Liver (tissue), 9 donors: ENCODE data around the gene GDPD5. TPM values are rescaled to one million over a fixed set of nuclear protein-coding genes. Genes with fewer than 3 reads are reported as not detected.

Experiments
- DNase-seq: peaks from one replicate; pipeline ENCODE4 v3.0.0-alpha.2; 2017; ENCODE audit warnings: low spot score
- H3K27ac ChIP-seq, 2 donors: one replicate each; pipeline ENCODE4 v1.7.0; 2013; ENCODE audit warnings: inconsistent platforms in 2 of 2, low read length in 2 of 2, control low read depth in 1 of 2, low read depth in 1 of 2, mild to moderate bottlenecking in 1 of 2
- H3K27me3 ChIP-seq, 4 donors: one replicate each; pipeline versions ENCODE4 v1.6.1 to v1.7.0; 2013; ENCODE audit warnings: low read length in 3 of 4, inconsistent platforms in 1 of 4, mild to moderate bottlenecking in 1 of 4, moderate library complexity in 1 of 4; ENCODE audit not compliant: control insufficient read depth in 4 of 4, insufficient read depth in 4 of 4
- H3K36me3 ChIP-seq, 4 donors: one replicate each; pipeline versions ENCODE4 v1.6.1 to v1.7.0; 2013; ENCODE audit warnings: low read length in 3 of 4, mild to moderate bottlenecking in 3 of 4, low read depth in 1 of 4, moderate library complexity in 1 of 4; ENCODE audit not compliant: control insufficient read depth in 4 of 4, insufficient read depth in 3 of 4
- H3K4me1 ChIP-seq, 4 donors: one replicate each; pipeline versions ENCODE4 v1.6.1 to v1.7.0; 2013; ENCODE audit warnings: low read length in 3 of 4, mild to moderate bottlenecking in 3 of 4, moderate library complexity in 1 of 4; ENCODE audit not compliant: control insufficient read depth in 4 of 4, insufficient read depth in 4 of 4
- H3K4me3 ChIP-seq, 3 donors: one replicate each; pipeline versions ENCODE4 v1.6.1 to v1.7.0; 2013; ENCODE audit warnings: low read length in 3 of 3, control low read depth in 1 of 3, low read depth in 1 of 3, mild to moderate bottlenecking in 1 of 3
- H3K9ac ChIP-seq, 2 donors: one replicate each; pipeline ENCODE4 v1.7.0; 2013; ENCODE audit warnings: low read length in 2 of 2, mild to moderate bottlenecking in 2 of 2, moderate library complexity in 2 of 2, control low read depth in 1 of 2, low read depth in 1 of 2
- H3K9me3 ChIP-seq, 4 donors: one replicate each; pipeline versions ENCODE4 v1.6.1 to v1.7.0; 2013; ENCODE audit warnings: low read length in 3 of 4; ENCODE audit not compliant: control insufficient read depth in 4 of 4
- ATF3 ChIP-seq: IDR thresholded peaks from 2 replicates; pipeline ENCODE4 v1.6.1; 2016; ENCODE audit warnings: antibody characterized with exemption
- CTCF ChIP-seq: fragments of 150-350 bp; IDR thresholded peaks from 2 replicates; pipeline ENCODE4 v1.5.1; 2017; ENCODE audit warnings: improper control_type of control experiment, low read depth, low read length; ENCODE audit not compliant: missing input control
- EGR1 ChIP-seq, 2 donors: IDR thresholded peaks; 2 replicates each; pipeline ENCODE4 v1.6.1; 2016 to 2018; ENCODE audit warnings: antibody characterized with exemption in 2 of 2, low read depth in 2 of 2
- FOXA1 ChIP-seq: IDR thresholded peaks from 2 replicates; pipeline ENCODE4 v1.6.1; 2016; ENCODE audit warnings: antibody characterized with exemption
- FOXA2 ChIP-seq: IDR thresholded peaks from 2 replicates; pipeline ENCODE4 v1.6.1; 2016; ENCODE audit warnings: antibody characterized with exemption
- GABPA ChIP-seq, 2 donors: IDR thresholded peaks in 1 of 2; conservative IDR thresholded peaks in 1 of 2; 2 replicates each; pipeline ENCODE4 v1.6.1; 2016; ENCODE audit warnings: antibody characterized with exemption in 2 of 2, mild to moderate bottlenecking in 1 of 2, moderate library complexity in 1 of 2
- HNF4A ChIP-seq, 2 donors: conservative IDR thresholded peaks; 2 replicates each; pipeline ENCODE4 v1.6.1; 2016; ENCODE audit warnings: antibody characterized with exemption in 2 of 2, mild to moderate bottlenecking in 2 of 2
- HNF4G ChIP-seq: IDR thresholded peaks from 2 replicates; pipeline ENCODE4 v1.6.1; 2016; ENCODE audit warnings: antibody characterized with exemption
- JUND ChIP-seq, 2 donors: IDR thresholded peaks; 2 replicates each; pipeline ENCODE4 v1.6.1; 2016; ENCODE audit warnings: antibody characterized with exemption in 2 of 2
- MAX ChIP-seq: IDR thresholded peaks from 2 replicates; pipeline ENCODE4 v1.6.1; 2016; ENCODE audit warnings: antibody characterized with exemption
- NR2F2 ChIP-seq: IDR thresholded peaks from 2 replicates; pipeline ENCODE4 v1.6.1; 2016; ENCODE audit warnings: antibody characterized with exemption
- REST ChIP-seq: IDR thresholded peaks from 2 replicates; pipeline ENCODE4 v1.6.1; 2016; ENCODE audit warnings: antibody characterized with exemption, mild to moderate bottlenecking
- RXRA ChIP-seq, 2 donors: IDR thresholded peaks; 2 replicates each; pipeline ENCODE4 v1.6.1; 2017 to 2018; ENCODE audit warnings: antibody characterized with exemption in 2 of 2, mild to moderate bottlenecking in 1 of 2
- SP1 ChIP-seq: IDR thresholded peaks from 2 replicates; pipeline ENCODE4 v1.6.1; 2018; ENCODE audit warnings: antibody characterized with exemption, mild to moderate bottlenecking
- TAF1 ChIP-seq: conservative IDR thresholded peaks from 2 replicates; pipeline ENCODE4 v1.6.1; 2016; ENCODE audit warnings: antibody characterized with exemption, mild to moderate bottlenecking
- YY1 ChIP-seq: IDR thresholded peaks from 2 replicates; pipeline ENCODE4 v1.6.1; 2016; ENCODE audit warnings: antibody characterized with exemption, mild to moderate bottlenecking
- ZBTB33 ChIP-seq: IDR thresholded peaks from 2 replicates; pipeline ENCODE4 v1.6.1; 2016; ENCODE audit warnings: antibody characterized with exemption
- WGBS: extraction: QIAGEN DNeasy Blood & Tissue Kit; methylation state at CpG from one replicate; pipeline ENCODE4 v1.1.7; 2013; 5-methylcytosine and 5-hydroxymethylcytosine counted together
- polyA plus RNA-seq, 2 donors: library from polyadenylated mRNA; stranded (reverse) in 1 of 2; unstranded in 1 of 2; fragments of 200-250 nt in 1 of 2; fragments of >200 nt in 1 of 2; fragmentation: Nextera tagmentation in 1 of 2; extraction: Ambion mirVana in 1 of 2; gene quantifications; one replicate each; pipeline versions ENCODE4 v1.2.1 to v1.2.3, GENCODE V29; 2013 to 2015
- total RNA-seq, 2 donors: library from RNA; depleted of rRNA; stranded (reverse); fragments of >200 nt; gene quantifications; one replicate each; pipeline ENCODE4 v1.2.3, GENCODE V29; 2014
- donor health status: healthy.
- donor health status: healthy.
- donor health status: healthy.
- donor health status: healthy.
- donor health status: healthy.

Gene GDPD5
- total and polyA plus RNA-seq, 4 donors, result 3.0 to 22.8 (median 4.2) TPM

- no peaks in the 10 kb centered on the region for H3K36me3 ChIP-seq
- no peaks in the 10 kb centered on the region for H3K9me3 ChIP-seq
- no peak overlapping the region for H3K4me3 ChIP-seq
- H3K4me1 ChIP-seq, result no peaks in the 10 kb centered on the region
- WGBS, result 89% methylated on average over 5 of the region's 5 CpGs
- no peak for TF ChIP-seq RXRA (IDR thresholded peaks at IDR 0.05)
- TF ChIP-seq ZBTB33, result no peak
- TF ChIP-seq ATF3, result no peak
- no peak for TF ChIP-seq MAX
- no peak for TF ChIP-seq TAF1
- TF ChIP-seq CTCF, result no peak
- no peak for TF ChIP-seq JUND (IDR thresholded peaks at IDR 0.05)
- no peak for TF ChIP-seq NR2F2
- no peak for TF ChIP-seq HNF4A (conservative IDR thresholded peaks at IDR 0.05)
- TF ChIP-seq FOXA1, result no peak
- TF ChIP-seq YY1, result no peak
- no peaks in the 10 kb centered on the region for H3K27me3 ChIP-seq
- no peak for DNase-seq
- H3K9ac ChIP-seq, result no peak overlapping the region
- no peak overlapping the region for H3K27ac ChIP-seq
Observed at GRCh38 chr11:75504501-75504900, 21.2 kb downstream of the GDPD5 start.

- H3K27me3 ChIP-seq, result no peaks in the 10 kb centered on the region
- no peaks in the 10 kb centered on the region for H3K4me1 ChIP-seq
- no peaks in the 10 kb centered on the region for H3K36me3 ChIP-seq
- H3K9ac ChIP-seq, result no peak overlapping the region
- no peak for DNase-seq
- H3K27ac ChIP-seq, result no peak overlapping the region
- no peaks in the 10 kb centered on the region for H3K9me3 ChIP-seq
- TF ChIP-seq GABPA (IDR thresholded peaks at IDR 0.05 in 1 of 2, conservative IDR thresholded peaks at IDR 0.05 in 1 of 2), result no peak
- TF ChIP-seq FOXA1, result no peak
- no peak for TF ChIP-seq YY1
- TF ChIP-seq FOXA2, result no peak
- TF ChIP-seq RXRA (IDR thresholded peaks at IDR 0.05), result no peak
- no peak for TF ChIP-seq JUND (IDR thresholded peaks at IDR 0.05)
- no peak for TF ChIP-seq ZBTB33
- TF ChIP-seq TAF1, result no peak
- TF ChIP-seq HNF4A (conservative IDR thresholded peaks at IDR 0.05), result no peak
- TF ChIP-seq EGR1 (IDR thresholded peaks at IDR 0.05; ENCODE audit: low read depth in 2 of 2), result no peak
- no peak for TF ChIP-seq REST
- no peak for TF ChIP-seq HNF4G
- TF ChIP-seq SP1, result no peak
- TF ChIP-seq NR2F2, result no peak
- TF ChIP-seq MAX, result no peak
- TF ChIP-seq CTCF, result no peak
- no peak overlapping the region for H3K4me3 ChIP-seq
- 96% methylated on average over 5 of the region's 5 CpGs for WGBS
Observed at GRCh38 chr11:75503531-75504099, 22.1 kb downstream of the GDPD5 start.
